Psoas muscle (tissue), 8 donors: ENCODE data around the gene SNAP25. TPM values are rescaled to one million over a fixed set of nuclear protein-coding genes. Genes with fewer than 3 reads are reported as not detected.

Experiments
- ATAC-seq, 4 donors: fragments of 200-7000 bp; cut with Tn5 transposase; one replicate each; pipeline ENCODE4 v1.9.1; 2020; ENCODE audit warnings: moderate library complexity in 3 of 4, mild to moderate bottlenecking in 2 of 4
- DNase-seq, 2 donors: peaks; one replicate each; pipeline ENCODE4 v3.0.0-alpha.2; 2020
- H3K27ac ChIP-seq: fragments of 200-600 bp; one replicate; pipeline ENCODE4 v1.8.0; 2022
- H3K27me3 ChIP-seq, 3 donors: fragments of 200-600 bp in 1 of 3; one replicate each; pipeline versions ENCODE4 v1.6.1 to v1.8.0; 2013 to 2022; ENCODE audit warnings: low read length in 2 of 3, mild to moderate bottlenecking in 2 of 3, moderate library complexity in 1 of 3; ENCODE audit not compliant: insufficient read depth in 3 of 3
- H3K36me3 ChIP-seq, 2 donors: fragments of 200-600 bp in 1 of 2; one replicate each; pipeline versions ENCODE4 v1.6.1 to v1.8.0; 2013 to 2022; ENCODE audit warnings: low read depth in 1 of 2, mild to moderate bottlenecking in 1 of 2, moderate library complexity in 1 of 2; ENCODE audit not compliant: insufficient read depth in 1 of 2
- H3K4me1 ChIP-seq: fragments of 200-600 bp; one replicate; pipeline ENCODE4 v1.8.0; 2022
- H3K4me3 ChIP-seq: fragments of 200-600 bp; one replicate; pipeline ENCODE4 v1.8.0; 2022; ENCODE audit warnings: mild to moderate bottlenecking
- H3K9me3 ChIP-seq: fragments of 200-600 bp; one replicate; pipeline ENCODE4 v1.8.0; 2022
- CTCF ChIP-seq: fragments of 200-600 bp; IDR thresholded peaks from one replicate; pipeline ENCODE4 v1.8.0; 2022; ENCODE audit warnings: antibody characterized with exemption
- WGBS, 3 donors: extraction: QIAGEN DNeasy Blood & Tissue Kit; methylation state at CpG; one replicate each; pipeline versions ENCODE4 v1.1.6 to v1.1.7; 2013; 5-methylcytosine and 5-hydroxymethylcytosine counted together
- intact Hi-C, 2 donors: fragments of 100-400 bp; cut with DNase I; formaldehyde crosslinking; loops; one replicate each; pipeline versions ENCODE4 v1.11.0 to v1.14.2; 2022
- polyA plus RNA-seq, 3 donors: library from polyadenylated mRNA; stranded (reverse); fragments of 200-250 nt; gene quantifications; one replicate each; pipeline ENCODE4 v1.2.3, GENCODE V29; 2013
- total RNA-seq, 4 donors: library from RNA; stranded (reverse); fragmentation: NEBNext Ultra II Directional in 2 of 4; extraction: Animal tissue kit (Norgen Biotek cat#: 25700) in 2 of 4; gene quantifications; one replicate each; pipeline versions ENCODE4 v1.2.1 to v1.2.4, GENCODE V29; 2021 to 2023
- donor health status: healthy with polysubstance abuse.
- donor health status: DM: no; HTN: no; CAD: no; lungs with moderate emphysema.
- donor health status: Bipolar disorder and iron deficiency.
- donor health status: healthy.
- donor health status: DM: yes; HTN: yes; CAD: no.
- donor health status: DM: no; HTN: no; CAD: no.
- donor health status: DM: no; HTN: no; CAD: no.
- donor health status: DM: yes; HTN: yes; CAD: no.

SNAP25 gene
- total and polyA plus RNA-seq, 7 donors: 0.07 to 0.75 TPM; not detected in 5

DNA sequence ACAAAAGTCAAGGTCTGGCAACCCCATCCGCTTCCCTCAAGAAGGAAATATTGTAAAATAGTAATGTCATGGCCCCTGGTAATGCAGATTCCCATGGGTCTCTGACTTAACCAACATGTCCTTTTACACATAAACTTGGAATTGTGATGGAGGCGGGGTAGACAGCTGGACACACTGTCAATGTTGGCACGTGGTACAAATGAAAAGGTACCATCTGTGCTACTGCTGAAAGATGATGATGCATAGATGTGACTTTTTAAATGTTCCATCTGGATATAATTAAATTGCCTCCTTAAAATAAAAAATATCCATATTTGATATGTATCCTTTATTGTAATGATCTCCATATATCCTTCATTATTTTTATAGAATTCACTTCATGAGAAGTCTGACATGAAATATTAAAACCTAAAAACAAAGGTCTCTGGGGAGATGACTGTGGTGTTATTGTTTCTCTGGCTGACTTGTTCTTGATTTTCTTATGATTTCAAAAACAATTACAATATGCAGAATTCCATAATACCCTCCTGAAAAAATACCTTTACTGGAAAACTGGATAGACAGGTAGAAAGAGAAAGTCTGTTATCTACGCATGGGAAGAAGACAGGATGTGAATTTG lies 110.9 kb downstream of the SNAP25 start:
- DNase-seq: no peak
- no peaks in the 10 kb centered on the region for H3K9me3 ChIP-seq
- no peak for ATAC-seq
- H3K27me3 ChIP-seq: no peaks in the 10 kb centered on the region
- H3K36me3 ChIP-seq: no peaks in the 10 kb centered on the region
- H3K4me1 ChIP-seq: no peaks in the 10 kb centered on the region
- intact Hi-C loops: no loop called here
- 54 to 67% (median 56%) methylated on average over 4 of the region's 4 CpGs for WGBS, 3 donors
- H3K4me3 ChIP-seq: no peak overlapping the region
- no peak for TF ChIP-seq CTCF
- H3K27ac ChIP-seq: no peak overlapping the region

DNA sequence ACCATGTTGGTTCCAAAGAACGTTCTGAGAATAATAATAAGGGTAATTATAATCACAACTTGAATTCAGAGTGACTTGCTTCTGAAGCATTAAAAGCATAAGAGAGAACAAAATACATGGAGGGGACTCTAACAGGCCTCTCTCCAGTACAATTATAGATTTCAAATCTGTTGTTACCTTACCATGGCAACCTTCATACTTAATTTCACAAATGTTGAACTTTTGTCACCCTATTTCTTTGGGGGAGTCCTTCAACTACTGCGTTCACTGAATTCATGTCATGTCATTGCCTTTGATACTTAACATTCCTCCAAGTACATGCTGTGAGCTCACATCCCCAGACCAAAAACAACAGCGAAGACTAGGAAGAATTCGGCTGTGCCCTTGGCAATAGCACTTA lies 111.4 kb downstream of the SNAP25 start:
- Histone ChIP-seq H3K4me1 (no peaks in the 10 kb centered on the region), H3K36me3 (no peaks in the 10 kb centered on the region), H3K27me3 (no peaks in the 10 kb centered on the region), H3K9me3 (no peaks in the 10 kb centered on the region), H3K27ac (no peak overlapping the region), H3K4me3 (no peak overlapping the region)
- TF ChIP-seq CTCF: no peak
- ATAC-seq (no peak), DNase-seq (no peak)
- WGBS, 3 donors: 72 to 81% (median 75%) methylated on average over 4 of the region's 4 CpGs
- intact Hi-C loops: no loop called here

DNA sequence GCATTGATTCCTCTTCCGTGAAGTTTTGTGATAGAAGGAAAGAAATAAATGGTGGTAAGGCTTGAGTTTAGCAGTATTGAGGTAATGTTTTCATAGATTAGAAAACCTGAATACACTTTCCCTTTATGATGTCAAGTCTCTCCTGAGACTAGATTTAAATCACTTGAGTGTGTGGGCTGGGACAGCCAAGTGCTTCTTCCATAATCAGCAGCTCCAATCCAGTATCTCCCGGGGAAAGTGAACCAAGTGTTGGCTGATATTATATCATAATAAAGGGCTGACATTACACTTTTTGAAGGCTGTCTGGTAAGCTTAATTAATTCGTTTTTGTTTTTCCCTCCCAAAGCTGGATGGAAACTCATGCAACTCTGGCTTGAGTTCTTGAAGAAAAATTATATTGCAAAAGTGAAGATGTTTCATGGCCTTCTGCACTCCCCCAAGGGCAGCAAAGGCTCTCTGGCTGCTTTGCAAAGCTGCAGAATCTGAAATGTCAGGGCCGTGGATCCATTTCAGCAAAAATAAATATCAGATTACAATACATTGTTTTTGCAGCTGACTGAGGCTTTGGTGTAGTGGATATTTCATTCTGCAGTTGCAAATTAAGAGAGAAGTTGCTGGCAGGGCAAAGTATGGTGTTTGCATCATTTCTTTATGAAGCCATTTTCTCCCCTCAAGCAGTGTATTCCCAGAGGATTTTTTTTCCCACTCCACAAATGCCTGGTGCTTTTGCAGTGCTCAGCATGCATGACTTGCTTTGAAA lies 114.2 kb downstream of the SNAP25 start:
- H3K27ac ChIP-seq: no peak overlapping the region
- intact Hi-C loops: no loop called here
- TF ChIP-seq CTCF: no peak
- 31 to 43% (median 35%) methylated on average over 4 of the region's 4 CpGs for WGBS, 3 donors
- no peaks in the 10 kb centered on the region for H3K36me3 ChIP-seq
- no peaks in the 10 kb centered on the region for H3K9me3 ChIP-seq
- H3K27me3 ChIP-seq: no peaks in the 10 kb centered on the region
- ATAC-seq (no peak), DNase-seq (no peak)
- no peaks in the 10 kb centered on the region for H3K4me1 ChIP-seq
- H3K4me3 ChIP-seq: no peak overlapping the region

- Histone ChIP-seq H3K4me1 (no peaks in the 10 kb centered on the region), H3K4me3 (no peak overlapping the region), H3K9me3 (no peaks in the 10 kb centered on the region), H3K36me3 (no peaks in the 10 kb centered on the region), H3K27ac (no peak overlapping the region), H3K27me3 (no peaks in the 10 kb centered on the region)
- intact Hi-C loops: no loop called here
- no peak for DNase-seq
- TF ChIP-seq CTCF: no peak
- ATAC-seq: no peak
- WGBS, 3 donors: 84 to 93% (median 88%) methylated on average over 2 of the region's 2 CpGs
These were observed 118.5 kb downstream of the SNAP25 start for GRCh38 chr20:10336959-10337729.
